ENCODE data around the gene KIF5C.

KIF5C gene

DNA sequence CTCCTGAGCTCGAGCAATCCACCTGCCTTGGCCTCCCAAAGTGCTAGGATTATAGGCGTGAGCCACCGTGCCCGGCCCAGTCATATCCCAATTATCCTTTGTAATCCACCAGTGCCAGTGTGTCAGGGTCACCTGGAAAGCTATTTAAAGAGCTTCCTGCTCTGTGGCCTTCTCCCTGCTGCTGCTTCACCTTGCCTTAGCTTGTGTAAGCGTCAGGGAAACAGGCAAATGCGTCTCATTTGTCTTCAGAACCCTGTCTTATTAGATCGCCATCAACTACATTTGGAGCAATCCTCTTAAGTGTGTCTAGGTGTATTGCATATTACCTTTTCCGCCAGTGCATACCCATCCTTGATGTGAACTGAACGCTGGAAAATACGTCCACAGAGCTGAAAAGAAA lies 10.2 kb downstream of the KIF5C start:
- H3K4me3 ChIP-seq (ENCODE audit: low read length), result no peak overlapping the region
- TF ChIP-seq, protein P1, sequence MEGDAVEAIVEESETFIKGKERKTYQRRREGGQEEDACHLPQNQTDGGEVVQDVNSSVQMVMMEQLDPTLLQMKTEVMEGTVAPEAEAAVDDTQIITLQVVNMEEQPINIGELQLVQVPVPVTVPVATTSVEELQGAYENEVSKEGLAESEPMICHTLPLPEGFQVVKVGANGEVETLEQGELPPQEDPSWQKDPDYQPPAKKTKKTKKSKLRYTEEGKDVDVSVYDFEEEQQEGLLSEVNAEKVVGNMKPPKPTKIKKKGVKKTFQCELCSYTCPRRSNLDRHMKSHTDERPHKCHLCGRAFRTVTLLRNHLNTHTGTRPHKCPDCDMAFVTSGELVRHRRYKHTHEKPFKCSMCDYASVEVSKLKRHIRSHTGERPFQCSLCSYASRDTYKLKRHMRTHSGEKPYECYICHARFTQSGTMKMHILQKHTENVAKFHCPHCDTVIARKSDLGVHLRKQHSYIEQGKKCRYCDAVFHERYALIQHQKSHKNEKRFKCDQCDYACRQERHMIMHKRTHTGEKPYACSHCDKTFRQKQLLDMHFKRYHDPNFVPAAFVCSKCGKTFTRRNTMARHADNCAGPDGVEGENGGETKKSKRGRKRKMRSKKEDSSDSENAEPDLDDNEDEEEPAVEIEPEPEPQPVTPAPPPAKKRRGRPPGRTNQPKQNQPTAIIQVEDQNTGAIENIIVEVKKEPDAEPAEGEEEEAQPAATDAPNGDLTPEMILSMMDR (IDR thresholded peaks at IDR 0.05; ENCODE audit: insufficient read depth, low read depth, low read length, missing control alignments), result no peak
- DNase-seq (ENCODE audit: low read depth), result no peak

DNA sequence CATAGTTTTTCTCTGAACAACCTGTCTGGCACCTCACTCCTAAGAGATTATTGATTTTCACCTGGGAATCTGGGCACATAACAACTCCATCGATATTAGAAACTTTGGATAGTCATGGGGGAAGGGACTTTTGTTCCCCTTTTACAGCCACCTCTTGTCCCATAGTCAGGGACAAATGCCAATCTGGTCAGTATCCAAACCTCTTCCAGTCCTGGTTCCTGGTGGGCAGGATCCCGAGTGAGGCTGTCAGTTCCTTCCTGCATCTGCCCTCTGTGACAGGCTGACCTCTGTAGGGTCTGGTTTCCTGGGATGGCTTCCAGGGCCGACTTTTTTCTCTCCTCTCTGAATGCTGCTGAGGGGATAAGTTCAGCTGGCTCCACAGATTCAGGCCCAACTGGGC lies 11.0 kb downstream of the KIF5C start:
- no peak overlapping the region for H3K4me3 ChIP-seq (ENCODE audit: low read length)
- no peak for DNase-seq (ENCODE audit: low read depth)
- TF ChIP-seq, protein P1 (IDR thresholded peaks at IDR 0.05; ENCODE audit: insufficient read depth, low read depth, low read length, missing control alignments), result no peak

DNA sequence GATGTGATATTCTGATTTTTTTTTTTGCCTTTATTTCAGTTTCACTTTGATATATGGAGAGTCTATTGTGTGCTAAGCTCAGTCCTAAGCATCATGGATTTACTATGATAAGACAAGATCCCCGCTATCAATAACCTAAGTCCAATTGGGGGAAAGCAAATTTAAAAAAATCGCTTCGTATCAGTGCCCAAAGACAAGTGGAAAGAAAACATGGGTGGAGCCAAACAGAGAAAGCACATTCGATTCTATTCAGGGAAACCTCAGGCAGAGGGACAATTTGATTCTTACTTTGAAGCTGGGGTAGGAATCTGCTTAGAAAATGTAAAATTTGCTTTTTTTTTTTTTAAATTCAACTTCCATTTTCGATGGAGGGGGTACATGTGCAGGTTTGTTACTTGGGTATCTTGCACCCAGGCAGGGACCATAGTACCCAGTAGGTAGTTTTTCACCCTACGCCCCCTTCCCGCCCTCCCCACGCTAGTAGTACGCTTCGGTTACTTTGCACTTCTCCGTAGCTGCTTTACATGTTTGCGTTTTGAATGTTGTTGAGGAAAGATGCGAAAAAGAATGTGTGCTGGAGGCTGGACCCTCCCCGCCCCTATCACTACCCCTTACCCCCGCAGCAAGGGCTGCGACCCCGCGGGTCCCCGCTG lies 12.4 kb downstream of the KIF5C start:
- DNase-seq (ENCODE audit: low read depth), result no peak
- TF ChIP-seq, protein P1 (IDR thresholded peaks at IDR 0.05; ENCODE audit: insufficient read depth, low read depth, low read length, missing control alignments), result no peak
- no peak overlapping the region for H3K4me3 ChIP-seq (ENCODE audit: low read length)

DNA sequence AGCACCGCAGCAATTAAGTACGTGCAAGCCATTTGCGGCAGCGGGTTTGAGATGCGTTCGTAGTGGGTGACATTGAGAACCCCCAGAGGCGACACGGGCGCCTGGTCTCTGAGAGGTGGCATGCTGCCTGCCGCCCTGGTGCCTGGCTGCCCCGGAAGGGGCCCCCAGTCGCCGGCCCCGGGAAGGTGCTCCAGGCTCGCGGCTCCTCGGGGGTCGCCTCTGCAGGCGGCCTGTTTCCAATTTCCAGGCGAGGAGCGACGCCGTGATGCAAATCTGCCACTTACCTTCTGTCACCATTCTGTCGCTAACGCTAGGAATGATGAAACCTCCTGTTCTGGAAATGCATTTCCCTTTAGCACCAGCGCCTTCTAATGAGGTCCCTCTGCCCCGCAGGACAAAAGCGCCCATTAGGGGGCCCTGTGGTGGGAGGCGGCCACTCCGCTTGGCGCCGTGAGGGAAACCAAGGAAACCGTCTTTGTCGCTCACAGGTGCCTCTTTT lies 13.0 kb downstream of the KIF5C start:
- H3K4me3 ChIP-seq (ENCODE audit: low read length), result no peak overlapping the region
- TF ChIP-seq, protein P1 (IDR thresholded peaks at IDR 0.05; ENCODE audit: insufficient read depth, low read depth, low read length, missing control alignments), result no peak
- no peak for DNase-seq (ENCODE audit: low read depth)

DNA sequence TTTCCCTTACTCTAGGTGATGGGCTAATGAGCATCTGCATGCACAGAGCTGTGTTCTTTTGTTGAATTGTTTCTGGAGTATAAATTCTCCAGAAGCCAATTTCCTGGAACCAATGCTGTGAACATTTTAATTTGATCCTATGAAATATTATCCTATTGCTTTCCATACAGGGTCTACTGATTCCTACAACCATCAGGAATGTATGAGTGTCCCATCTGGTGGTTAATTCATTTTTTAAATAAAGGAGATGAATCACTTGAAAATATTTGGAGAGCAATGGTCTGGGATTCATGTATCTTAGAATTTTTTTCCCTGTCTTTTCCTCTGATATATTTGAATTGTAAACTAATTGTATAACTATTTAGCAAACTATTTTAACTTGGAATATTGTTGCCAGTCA lies 14.0 kb downstream of the KIF5C start:
- H3K4me3 ChIP-seq (ENCODE audit: low read length), result no peak overlapping the region
- TF ChIP-seq, protein P1 (IDR thresholded peaks at IDR 0.05; ENCODE audit: insufficient read depth, low read depth, low read length, missing control alignments), result no peak
- DNase-seq (ENCODE audit: low read depth), result no peak

DNA sequence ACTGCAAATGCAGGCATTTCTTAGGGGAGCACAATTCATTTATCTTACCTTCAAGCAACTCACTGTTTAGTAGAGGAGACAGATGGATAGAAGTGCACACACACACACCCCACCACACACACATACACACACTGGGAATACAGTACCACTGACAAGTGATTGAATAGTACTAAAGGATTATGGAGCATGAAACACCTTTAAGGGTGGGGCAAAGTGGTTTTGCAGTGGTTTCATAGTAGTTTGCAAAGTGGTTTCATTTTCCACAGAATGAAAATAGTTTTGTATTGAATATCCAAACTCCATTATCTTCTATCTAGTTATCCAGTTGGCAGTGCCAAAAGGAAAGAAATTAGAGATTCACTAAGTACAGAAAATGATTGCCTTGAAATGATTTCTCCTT lies 18.9 kb downstream of the KIF5C start:
- H3K4me3 ChIP-seq (ENCODE audit: low read length), result no peak overlapping the region
- TF ChIP-seq, protein P1 (IDR thresholded peaks at IDR 0.05; ENCODE audit: insufficient read depth, low read depth, low read length, missing control alignments), result no peak
- DNase-seq (ENCODE audit: low read depth), result no peak

DNA sequence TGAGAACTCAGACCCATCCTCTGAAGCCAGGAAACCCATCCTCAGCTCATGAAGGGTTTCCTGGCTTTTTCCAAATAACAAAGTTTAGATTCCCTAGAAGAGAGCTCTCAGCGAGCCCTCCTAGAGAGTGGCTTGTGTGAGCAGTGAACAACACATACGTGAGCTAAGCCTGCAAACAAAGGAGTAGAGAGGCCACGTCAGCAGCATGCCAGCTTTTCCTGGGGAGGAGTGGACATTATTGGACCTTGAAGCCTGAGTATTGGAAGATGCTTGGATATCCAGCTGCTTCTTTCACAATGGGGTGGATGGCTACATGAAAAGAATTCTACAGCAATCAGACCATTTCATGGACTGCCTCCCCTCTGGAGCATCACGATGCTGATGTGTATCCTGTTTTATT lies 21.1 kb downstream of the KIF5C start:
- no peak for DNase-seq (ENCODE audit: low read depth)
- TF ChIP-seq, protein P1 (IDR thresholded peaks at IDR 0.05; ENCODE audit: insufficient read depth, low read depth, low read length, missing control alignments), result no peak
- no peak overlapping the region for H3K4me3 ChIP-seq (ENCODE audit: low read length)

All from epithelial cell of esophagus (primary cell).